DMS 273 treated with DMSO at 0.1 percent for 48 hours (cell line): ENCODE results near the gene ADAMTS3.

Experiments used
- DNase-seq: peaks from one replicate; lab custom pipeline; 2025; lab: John Stamatoyannopoulos, UW

ADAMTS3 gene

GRCh38 chr4:72295966-72296557 lies 273.0 kb downstream of the ADAMTS3 start:
- no peak for DNase-seq

GRCh38 chr4:72290737-72291136 lies 278.3 kb downstream of the ADAMTS3 start:
- DNase-seq: no peak

- no peak for DNase-seq
Observed at GRCh38 chr4:72286910-72287309, 282.1 kb downstream of the ADAMTS3 start.

- DNase-seq: no peak
Observed at GRCh38 chr4:72286185-72286584, 282.8 kb downstream of the ADAMTS3 start.

- DNase-seq: no peak
Observed at GRCh38 chr4:72283357-72283756, 285.7 kb downstream of the ADAMTS3 start.

- no peak for DNase-seq
Observed at GRCh38 chr4:72280252-72280651, 288.8 kb downstream of the ADAMTS3 start.

GRCh38 chr4:72275381-72275780 lies 293.6 kb downstream of the ADAMTS3 start:
- DNase-seq: no peak

- no peak for DNase-seq
Observed at GRCh38 chr4:72274251-72274650, 294.8 kb downstream of the ADAMTS3 start.

GRCh38 chr4:72255269-72255668 lies 313.8 kb downstream of the ADAMTS3 start:
- no peak for DNase-seq

GRCh38 chr4:72243641-72244040 lies 325.4 kb downstream of the ADAMTS3 start:
- no peak for DNase-seq

GRCh38 chr4:72239487-72240116 lies 329.4 kb downstream of the ADAMTS3 start:
- DNase-seq: no peak
